ENCODE measurements around the gene RBM20. TPM values are rescaled to one million over a fixed set of nuclear protein-coding genes. Genes with fewer than 3 reads are reported as not detected.

The RBM20 gene
- total and polyA plus RNA-seq, 2 of the 4 experiments (the other 2 are of a cell fraction) = under 0.01 to 0.15 TPM

- Histone ChIP-seq H3K9ac (ENCODE audit: low read depth, low read length) (no peak overlapping the region), H2AK9ac (replicated peaks; ENCODE audit: low read depth, low read length, poor library complexity) (no peak overlapping the region), H2BK120ac (ENCODE audit: low read depth, low read length) (no peak overlapping the region), H2AK5ac (ENCODE audit: low read depth, low read length) (no peak overlapping the region), H3K14ac (replicated peaks; ENCODE audit: low read depth, low read length) (no peak overlapping the region), H3K4me3 (ENCODE audit: insufficient read depth, low read depth, low read length) (no peak overlapping the region), H2BK15ac (ENCODE audit: low read depth, low read length) (no peak overlapping the region), H2BK5ac (ENCODE audit: low read depth, low read length, poor library complexity, severe bottlenecking) (no peak overlapping the region), H3K36me3 (ENCODE audit: control insufficient read depth, insufficient read depth, low read length) (no peaks in the 10 kb centered on the region), H3K9me1 (ENCODE audit: insufficient read depth, low read length) (no peaks in the 10 kb centered on the region), H2AFZ (replicated peaks; ENCODE audit: low read length, poor library complexity) (no peak overlapping the region), H3K56ac (ENCODE audit: extremely low read depth, insufficient read depth, low read length) (no peak overlapping the region), H4K91ac (ENCODE audit: insufficient read depth, low read depth, low read length) (no peak overlapping the region), H2BK20ac (ENCODE audit: low read depth, low read length) (no peak overlapping the region), H3K27me3 (ENCODE audit: control insufficient read depth, insufficient read depth, low read length) (peaks cover 21% of the 10 kb centered on the region), H3K79me1 (ENCODE audit: low read depth in 1 of 2, low read length in 2 of 2) (no peaks in the 10 kb centered on the region), H4K5ac (ENCODE audit: low read depth, low read length) (no peak overlapping the region), H3K4ac (ENCODE audit: low read depth, low read length) (no peak overlapping the region), H3K4me1 (ENCODE audit: control insufficient read depth, insufficient read depth, low read length) (no peaks in the 10 kb centered on the region), H3K9me3 (ENCODE audit: control insufficient read depth, insufficient read depth, low read length) (no peaks in the 10 kb centered on the region), H4K20me1 (ENCODE audit: insufficient read depth, low read length) (no peaks in the 10 kb centered on the region), H3K18ac (ENCODE audit: low read depth, low read length) (no peak overlapping the region), H3K27ac (ENCODE audit: insufficient read depth, low read length) (no peak overlapping the region), H4K8ac (ENCODE audit: low read depth in 2 of 2, low read length in 2 of 2) (no peak overlapping the region), H3K23ac (ENCODE audit: low read depth, low read length) (no peak overlapping the region), H3K4me2 (ENCODE audit: low read depth, low read length) (no peak overlapping the region)
- BruUV-seq (replicated peaks) = no TSS peak
- dilution Hi-C loops (cut with HindIII; ENCODE audit: low sequenced_read_pairs, unreplicated experiment) = no loop called here
- ChIA-PET CTCF (no interaction called here), POLR2A (ENCODE audit: unreplicated experiment) (interaction anchor here (0.6 kb wide), 1 partner anchor 87 kb away, joined by 3 read pairs; no protein-coding TSS in a partner anchor)
- DNase-seq = no peak
- no CpG with 5 or more reads among the region's 3 CpGs for WGBS, 2 experiments (ENCODE audit: extremely low coverage in 2 of 2, insufficient read length in 1 of 2)
- TF ChIP-seq MXI1 (IDR thresholded peaks at IDR 0.05; ENCODE audit: borderline replicate concordance, low read depth, low read length) (no peak), BHLHE40 (IDR thresholded peaks at IDR 0.05; ENCODE audit: low read depth, low read length) (no peak), FOS (IDR thresholded peaks at IDR 0.05; ENCODE audit: low read depth, low read length) (no peak), MAFK (IDR thresholded peaks at IDR 0.05; ENCODE audit: low read depth, low read length) (no peak)
- no peak for ATAC-seq (ENCODE audit: low read depth)
- intact Hi-C loops (cut with micrococcal nuclease) = loop anchor here (1.0 kb wide), 1 partner anchor 14 kb away; no protein-coding TSS in a partner anchor
- in situ Hi-C loops (cut with MboI; ENCODE audit: low sequenced_read_pairs) = no loop called here
These were observed 132.9 kb downstream of the RBM20 start for GRCh38 chr10:110777017-110777416.
